IMR-90 (cell line): ENCODE results near the gene SUPT16H. TPM values are rescaled to one million over a fixed set of nuclear protein-coding genes. Genes with fewer than 3 reads are reported as not detected.

ENCODE experiments used
- ATAC-seq: fragments of 200-7000 bp; cut with Tn5 transposase; 2 replicates; pipeline ENCODE4 v1.9.1; 2020; ENCODE audit warnings: low read depth, mild to moderate bottlenecking, moderate library complexity
- BruUV-seq: library from RNA; stranded (reverse); fragments of 400-500 nt; replicated peaks from 2 replicates; lab custom pipeline; 2021; lab: Mats Ljungman, UMichigan
- CTCF ChIA-PET: fragments of 300-600 bp; formaldehyde crosslinking; extraction: SDS; loops from one replicate; lab custom pipeline; 2021; ENCODE audit warnings: antibody characterized with exemption; lab: Yijun Ruan, JAX
- POLR2A ChIA-PET: fragments of 300-600 bp; sonication (Branson Sonifier 250); formaldehyde crosslinking; loops from one replicate; lab custom pipeline; 2022; ENCODE audit warnings: antibody characterized with exemption; ENCODE audit not compliant: unreplicated experiment; lab: Charles Lee
- DNase-seq: peaks from one replicate; pipeline ENCODE4 v3.0.0; 2013
- H2AFZ ChIP-seq: replicated peaks from 2 replicates; pipeline ENCODE3; 2013; ENCODE audit warnings: low read length, mild to moderate bottlenecking; ENCODE audit not compliant: poor library complexity
- H2AK5ac ChIP-seq: 2 replicates; pipeline ENCODE4 v1.6.1; 2013; ENCODE audit warnings: low read depth, low read length, inconsistent platforms
- H2AK9ac ChIP-seq: replicated peaks from 2 replicates; pipeline ENCODE3; 2013; ENCODE audit warnings: mild to moderate bottlenecking, low read depth, low read length, moderate library complexity; ENCODE audit not compliant: poor library complexity
- H2BK120ac ChIP-seq: 2 replicates; pipeline ENCODE4 v1.6.1; 2013; ENCODE audit warnings: low read depth, low read length, inconsistent platforms
- H2BK15ac ChIP-seq: 3 replicates; pipeline ENCODE4 v1.6.1; 2013; ENCODE audit warnings: low read depth, low read length, inconsistent platforms
- H2BK20ac ChIP-seq: 2 replicates; pipeline ENCODE4 v1.6.1; 2013; ENCODE audit warnings: low read depth, mild to moderate bottlenecking, inconsistent platforms, low read length, moderate library complexity
- H2BK5ac ChIP-seq: 2 replicates; pipeline ENCODE4 v1.6.1; 2013; ENCODE audit warnings: mild to moderate bottlenecking, low read depth, low read length, inconsistent platforms; ENCODE audit not compliant: poor library complexity, severe bottlenecking
- H3K14ac ChIP-seq: replicated peaks from 2 replicates; pipeline ENCODE4 v1.6.1; 2013; ENCODE audit warnings: low read depth, low read length, inconsistent platforms
- H3K18ac ChIP-seq: 2 replicates; pipeline ENCODE4 v1.6.1; 2013; ENCODE audit warnings: low read depth, low read length, control low read depth
- H3K23ac ChIP-seq: 2 replicates; pipeline ENCODE4 v1.6.1; 2013; ENCODE audit warnings: low read depth, low read length, inconsistent platforms
- H3K27ac ChIP-seq: 2 replicates; pipeline ENCODE4 v1.5.1; 2013; ENCODE audit warnings: mild to moderate bottlenecking, control low read depth, low read length; ENCODE audit not compliant: insufficient read depth
- H3K27me3 ChIP-seq: 2 replicates; pipeline ENCODE4 v1.6.1; 2013; ENCODE audit warnings: low read length; ENCODE audit not compliant: control insufficient read depth, insufficient read depth
- H3K36me3 ChIP-seq: 2 replicates; pipeline ENCODE4 v1.6.1; 2013; ENCODE audit warnings: low read length, mixed read lengths; ENCODE audit not compliant: control insufficient read depth, insufficient read depth
- H3K4ac ChIP-seq: 2 replicates; pipeline ENCODE4 v1.6.1; 2013; ENCODE audit warnings: low read depth, low read length, inconsistent platforms
- H3K4me1 ChIP-seq: 2 replicates; pipeline ENCODE4 v1.6.1; 2013; ENCODE audit warnings: low read length, mixed read lengths; ENCODE audit not compliant: control insufficient read depth, insufficient read depth
- H3K4me2 ChIP-seq: 2 replicates; pipeline ENCODE4 v1.6.1; 2013; ENCODE audit warnings: low read depth, mild to moderate bottlenecking, control low read depth, low read length, moderate library complexity
- H3K4me3 ChIP-seq: 2 replicates; pipeline ENCODE4 v1.5.1; 2013; ENCODE audit warnings: low read depth, mild to moderate bottlenecking, control low read depth, low read length, moderate library complexity; ENCODE audit not compliant: insufficient read depth
- H3K56ac ChIP-seq: 2 replicates; pipeline ENCODE4 v1.6.1; 2013; ENCODE audit warnings: low read length, inconsistent platforms; ENCODE audit not compliant: insufficient read depth; ENCODE audit errors: extremely low read depth
- H3K79me1 ChIP-seq, 2 experiments: 2 replicates each; pipeline ENCODE4 v1.6.1; 2013; ENCODE audit warnings: low read length in 2 of 2, inconsistent platforms in 1 of 2, low read depth in 1 of 2
- H3K9ac ChIP-seq: 2 replicates; pipeline ENCODE4 v1.6.1; 2013; ENCODE audit warnings: low read depth, low read length, control low read depth
- H3K9me1 ChIP-seq: 2 replicates; pipeline ENCODE4 v1.6.1; 2013; ENCODE audit warnings: low read length, inconsistent platforms; ENCODE audit not compliant: insufficient read depth
- H3K9me3 ChIP-seq: 2 replicates; pipeline ENCODE4 v1.6.1; 2013; ENCODE audit warnings: low read length; ENCODE audit not compliant: control insufficient read depth, insufficient read depth
- H4K20me1 ChIP-seq: 2 replicates; pipeline ENCODE4 v1.6.1; 2013; ENCODE audit warnings: low read length, inconsistent platforms; ENCODE audit not compliant: insufficient read depth
- H4K5ac ChIP-seq: 2 replicates; pipeline ENCODE4 v1.6.1; 2013; ENCODE audit warnings: mild to moderate bottlenecking, low read depth, low read length, control low read depth
- H4K8ac ChIP-seq, 2 experiments: 2 replicates each; pipeline ENCODE4 v1.6.1; 2013; ENCODE audit warnings: low read depth in 2 of 2, low read length in 2 of 2, control low read depth in 1 of 2, inconsistent platforms in 1 of 2
- H4K91ac ChIP-seq: 2 replicates; pipeline ENCODE4 v1.6.1; 2013; ENCODE audit warnings: low read depth, low read length, inconsistent platforms; ENCODE audit not compliant: insufficient read depth
- BHLHE40 ChIP-seq: fragments of 150-350 bp; IDR thresholded peaks from 2 replicates; pipeline ENCODE4 v1.6.1; 2016; ENCODE audit warnings: mild to moderate bottlenecking, low read depth, low read length
- CTCF ChIP-seq: conservative IDR thresholded peaks from 2 replicates; pipeline ENCODE4 v1.5.1; 2012; ENCODE audit warnings: mild to moderate bottlenecking, low read depth, low read length, improper control_type of control experiment
- ELK1 ChIP-seq: fragments of 150-350 bp; IDR thresholded peaks from 2 replicates; pipeline ENCODE4 v1.6.1; 2016; ENCODE audit warnings: low read depth, mild to moderate bottlenecking, low read length, moderate library complexity, borderline replicate concordance
- USF2 ChIP-seq: fragments of 150-350 bp; IDR thresholded peaks from 2 replicates; pipeline ENCODE4 v1.6.1; 2017; ENCODE audit warnings: mild to moderate bottlenecking, antibody characterized with exemption, low read length, low read depth
- WGBS, 2 experiments: methylation state at CpG; one replicate each; pipeline versions ENCODE4 v1.1.5 to v1.1.7; 2013; ENCODE audit warnings: missing lambda C conversion rate in 2 of 2; ENCODE audit not compliant: insufficient read length in 1 of 2; ENCODE audit errors: extremely low coverage in 2 of 2; 5-methylcytosine and 5-hydroxymethylcytosine counted together
- dilution Hi-C: fragments of 300-500 bp; cut with HindIII; formaldehyde crosslinking; loops from one replicate; pipeline ENCODE4 v1.14.3; 2018; ENCODE audit warnings: low sequenced_read_pairs; ENCODE audit not compliant: unreplicated experiment
- in situ Hi-C: fragments of 300-500 bp; cut with MboI; formaldehyde crosslinking; loops from 3 replicates; pipeline ENCODE4 v1.14.3; 2019; ENCODE audit warnings: low sequenced_read_pairs, inconsistent platforms, mixed read lengths
- intact Hi-C: fragments of 100-400 bp; cut with micrococcal nuclease; formaldehyde crosslinking; loops from 2 replicates; pipeline ENCODE4 v1.10.0; 2022
- polyA plus RNA-seq, 3 experiments: library from polyadenylated mRNA; depleted of rRNA; stranded (reverse); fragments of >200 nt; gene quantifications; 2 replicates each; pipeline ENCODE4 v1.2.3, GENCODE V29; 2012; ENCODE audit warnings: low replicate concordance in 1 of 3
- total RNA-seq: library from RNA; depleted of rRNA; stranded (reverse); fragments of >200 nt; gene quantifications from 2 replicates; pipeline ENCODE4 v1.2.3, GENCODE V29; 2012

SUPT16H gene
- total and polyA plus RNA-seq, 2 of the 4 experiments (the other 2 are of a cell fraction), result 50.6 to 103 TPM

- Histone ChIP-seq H3K9ac (no peak overlapping the region), H3K36me3 (peaks cover 62% of the 10 kb centered on the region), H2BK120ac (no peak overlapping the region), H2BK5ac (no peak overlapping the region), H4K5ac (no peak overlapping the region), H3K79me1 (peaks cover 0 to 6% of the 10 kb centered on the region in 2 experiments; a peak in 3 of 4 replicates), H4K20me1 (no peaks in the 10 kb centered on the region), H3K14ac (no peak overlapping the region), H3K18ac (no peak overlapping the region), H4K91ac (no peak overlapping the region), H3K27me3 (no peaks in the 10 kb centered on the region), H2AK5ac (no peak overlapping the region), H3K4me3 (no peak overlapping the region), H2AFZ (no peak overlapping the region), H3K4me1 (no peaks in the 10 kb centered on the region), H3K27ac (no peak overlapping the region), H3K23ac (no peak overlapping the region), H3K4ac (no peak overlapping the region), H3K56ac (no peak overlapping the region), H3K9me1 (no peaks in the 10 kb centered on the region), H4K8ac (no peak overlapping the region), H2BK15ac (no peak overlapping the region), H3K9me3 (no peaks in the 10 kb centered on the region), H2AK9ac (no peak overlapping the region), H2BK20ac (no peak overlapping the region), H3K4me2 (no peak overlapping the region)
- ATAC-seq, result no peak
- WGBS, 2 experiments, result no CpG with 5 or more reads among the region's 1 CpG
- intact Hi-C loops, result loop anchor here (5.0 kb wide), 1 partner anchor 37 kb away; no protein-coding TSS in a partner anchor
- POLR2A ChIA-PET, result no interaction called here
- CTCF ChIA-PET, result interaction anchor here (0.6 kb wide), 1 partner anchor 90 kb away, joined by 3 read pairs; no protein-coding TSS in a partner anchor
- TF ChIP-seq BHLHE40 (no peak), USF2 (no peak), CTCF (peak; percentile 11; the same call in 1 of the 2 replicates), ELK1 (no peak)
- DNase-seq, result no peak
- dilution Hi-C loops, result no loop called here
- in situ Hi-C loops, result no loop called here
- no TSS peak for BruUV-seq
Observed at GRCh38 chr14:21395450-21395849, 11.6 kb upstream of the SUPT16H start.
